HepG2 (cell line): ENCODE data around the gene SCGB1C1. TPM values are rescaled to one million over a fixed set of nuclear protein-coding genes. Genes with fewer than 3 reads are reported as not detected.

ENCODE experiments used
- ATAC-seq: fragments of 200-7000 bp; cut with Tn5 transposase; 3 replicates; pipeline ENCODE4 v1.9.1; 2020; ENCODE audit warnings: mild to moderate bottlenecking, moderate library complexity
- BruUV-seq: library from RNA; stranded (reverse); fragments of 400-500 nt; replicated peaks from 2 replicates; lab custom pipeline; 2021; lab: Mats Ljungman, UMichigan
- CTCF ChIA-PET: fragments of 300-600 bp; formaldehyde crosslinking; extraction: SDS; loops from one replicate; lab custom pipeline; 2021; ENCODE audit warnings: low total read pairs, inconsistent platforms, low intra/inter-chr PET ratio; lab: Yijun Ruan, JAX
- POLR2A ChIA-PET: fragments of 350-600 bp; sonication (Branson Sonifier 250); formaldehyde crosslinking; loops from one replicate; lab custom pipeline; 2020; ENCODE audit warnings: antibody characterized with exemption, inconsistent platforms; lab: Yijun Ruan, JAX
- DNase-seq: peaks from one replicate; pipeline ENCODE4 v3.0.0-alpha.2; 2015; ENCODE audit warnings: low spot score
- FAIRE-seq: peaks from 3 replicates; lab custom pipeline; 2011; peaks lifted over from hg19 to GRCh38; lab: Jason Lieb, UNC
- H2AFZ ChIP-seq: one replicate; pipeline ENCODE4 v1.6.1; 2011; ENCODE audit warnings: low read length, inconsistent platforms
- H3K27ac ChIP-seq: fragments of 300-600 bp; 3 replicates; pipeline ENCODE4 v1.8.0; 2011; ENCODE audit warnings: mixed run types, mild to moderate bottlenecking, mixed read lengths, low read length, inconsistent platforms; ENCODE audit not compliant: insufficient read depth; ENCODE audit errors: extremely low read length
- H3K27me3 ChIP-seq, 2 experiments: fragments of 200-600 bp in 1 of 2; 2 replicates in 1 of 2; 3 replicates in 1 of 2; pipeline versions ENCODE4 v1.6.0 to v1.8.0; 2011; ENCODE audit warnings: low read length in 2 of 2, mild to moderate bottlenecking in 2 of 2, moderate library complexity in 2 of 2, inconsistent platforms in 1 of 2; ENCODE audit not compliant: insufficient read depth in 2 of 2, control insufficient read depth in 1 of 2
- H3K36me3 ChIP-seq, 2 experiments: fragments of 200-600 bp in 1 of 2; replicated peaks in 1 of 2; 2 replicates in 1 of 2; 3 replicates in 1 of 2; pipeline versions ENCODE4 v1.5.1 to v1.8.0; 2011; ENCODE audit warnings: low read length in 2 of 2, inconsistent platforms in 1 of 2; ENCODE audit not compliant: insufficient read depth in 2 of 2, control insufficient read depth in 1 of 2
- H3K4me1 ChIP-seq: 2 replicates; pipeline ENCODE4 v1.5.1; 2012; ENCODE audit warnings: low read length, inconsistent platforms; ENCODE audit not compliant: insufficient read depth
- H3K4me2 ChIP-seq: 2 replicates; pipeline ENCODE4 v1.6.0; 2011; ENCODE audit warnings: low read depth, low read length, inconsistent platforms
- H3K4me3 ChIP-seq, 3 experiments: fragments of 200-600 bp in 1 of 3; sonication (generic), shearing (Covaris generic) in 1 of 3; replicated peaks in 1 of 3; 2 replicates each; pipeline ENCODE4 v1.5.1; 2011 to 2016; ENCODE audit warnings: low read length in 3 of 3, inconsistent platforms in 2 of 3, low read depth in 2 of 3, mild to moderate bottlenecking in 2 of 3, control low read depth in 1 of 3, mixed read lengths in 1 of 3; ENCODE audit not compliant: insufficient read depth in 1 of 3
- H3K79me2 ChIP-seq: one replicate; pipeline ENCODE4 v1.6.1; 2011; ENCODE audit warnings: low read length, inconsistent platforms; ENCODE audit not compliant: insufficient read depth
- H3K9ac ChIP-seq: 2 replicates; pipeline ENCODE4 v1.6.0; 2011; ENCODE audit warnings: mild to moderate bottlenecking, low read depth, low read length, inconsistent platforms; ENCODE audit not compliant: insufficient read depth
- H3K9me3 ChIP-seq: 2 replicates; pipeline ENCODE4 v1.5.1; 2012; ENCODE audit warnings: mild to moderate bottlenecking, low read length
- H4K20me1 ChIP-seq: 2 replicates; pipeline ENCODE4 v1.6.0; 2011; ENCODE audit warnings: inconsistent platforms, mild to moderate bottlenecking, low read length, moderate library complexity; ENCODE audit not compliant: insufficient read depth
- AGO2 ChIP-seq: fragments of 200-400 bp; formaldehyde crosslinking; optimal IDR thresholded peaks from 2 replicates; pipeline ENCODE3; 2017; ENCODE audit warnings: mild to moderate bottlenecking, low read depth, low read length, moderate library complexity
- CHD2 ChIP-seq: IDR thresholded peaks from 2 replicates; pipeline ENCODE4 v1.6.1; 2011; ENCODE audit warnings: low read depth, low read length, improper control_type of control experiment
- KDM4B ChIP-seq: sonication (generic); formaldehyde crosslinking; IDR thresholded peaks from 2 replicates; pipeline ENCODE4 v1.4.0; 2020; ENCODE audit warnings: missing genetic modification reagents
- NR2F6 ChIP-seq, 2 experiments: IDR thresholded peaks; 2 replicates each; pipeline ENCODE4 v1.6.1; 2016; ENCODE audit warnings: antibody characterized with exemption in 1 of 2, mild to moderate bottlenecking in 1 of 2
- POLR2G ChIP-seq: fragments of 200-400 bp; formaldehyde crosslinking; IDR thresholded peaks from 2 replicates; pipeline ENCODE4 v1.6.1; 2018; ENCODE audit warnings: mild to moderate bottlenecking, low read depth, low read length, moderate library complexity
- WGBS: methylation state at CpG from one replicate; pipeline ENCODE4 v1.1.6; 2017; ENCODE audit warnings: low lambda C conversion rate; 5-methylcytosine and 5-hydroxymethylcytosine counted together
- in situ Hi-C: cut with HindIII; loops from 2 replicates; pipeline ENCODE4 v1.10.0; 2017; ENCODE audit warnings: low pct_unique_long_range_greater_than_20kb; ENCODE audit not compliant: extremely low pct_ligation_motif_present
- intact Hi-C: fragments of 100-400 bp; cut with micrococcal nuclease; formaldehyde crosslinking; loops from one replicate; pipeline ENCODE4 v1.10.0; 2022; ENCODE audit not compliant: unreplicated experiment
- polyA plus RNA-seq, 8 experiments: library from polyadenylated mRNA; depleted of rRNA in 3 of 8; stranded (reverse) in 7 of 8; unstranded in 1 of 8; fragments of >200 nt; fragmentation: Illumina TruSeq in 4 of 8; extraction: Trizol in 4 of 8; gene quantifications; 2 replicates each; pipeline versions ENCODE4 v1.2.1 to v1.2.3, GENCODE V29; 2011 to 2016; ENCODE audit warnings: low read depth in 4 of 8, missing spikeins in 1 of 8, mixed read lengths in 1 of 8; ENCODE audit not compliant: insufficient read depth in 1 of 8
- total RNA-seq, 5 experiments: library from RNA; depleted of rRNA; stranded (reverse); fragments of >200 nt; fragmentation: Illumina TruSeq; extraction: Trizol; gene quantifications; 2 replicates each; pipeline ENCODE4 v1.2.3, GENCODE V29; 2016; ENCODE audit warnings: low read depth in 1 of 5
- TF ChIP-seq, protein P1 (sequence below): sonication (generic); formaldehyde crosslinking; IDR thresholded peaks from 2 replicates; pipeline ENCODE4 v1.9.0; 2021; ENCODE audit warnings: mild to moderate bottlenecking, missing genetic modification reagents
- TF ChIP-seq, protein P2 (sequence below): sonication (generic); formaldehyde crosslinking; IDR thresholded peaks from 2 replicates; pipeline ENCODE4 v1.5.1; 2020; ENCODE audit warnings: missing genetic modification reagents, mild to moderate bottlenecking, borderline replicate concordance

Gene SCGB1C1
- total and polyA plus RNA-seq, 2 of the 13 experiments (the other 11 are each of a cell fraction or from before 2014, with no cell fraction given) = not detected

DNA sequence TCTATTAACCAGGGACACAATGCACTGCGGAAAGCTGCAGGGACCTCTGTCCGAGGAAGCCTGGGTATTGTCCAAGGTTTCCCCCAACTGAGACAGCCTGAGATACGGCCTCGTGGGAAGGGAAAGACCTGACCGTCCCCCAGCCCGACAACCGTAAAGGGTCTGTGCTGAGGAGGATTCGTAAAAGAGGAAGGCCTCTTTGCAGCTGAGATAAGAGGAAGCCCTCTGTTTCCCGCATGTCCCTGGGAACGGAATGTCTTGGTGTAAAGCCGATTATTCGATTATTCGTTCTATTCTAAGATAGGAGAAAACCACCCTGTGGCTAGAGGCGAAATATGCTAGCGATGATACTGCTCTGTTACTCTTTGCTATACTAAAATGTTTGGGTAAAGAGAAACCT, 9.1 kb downstream of the SCGB1C1 start (continued):
- TF ChIP-seq, protein P1, sequence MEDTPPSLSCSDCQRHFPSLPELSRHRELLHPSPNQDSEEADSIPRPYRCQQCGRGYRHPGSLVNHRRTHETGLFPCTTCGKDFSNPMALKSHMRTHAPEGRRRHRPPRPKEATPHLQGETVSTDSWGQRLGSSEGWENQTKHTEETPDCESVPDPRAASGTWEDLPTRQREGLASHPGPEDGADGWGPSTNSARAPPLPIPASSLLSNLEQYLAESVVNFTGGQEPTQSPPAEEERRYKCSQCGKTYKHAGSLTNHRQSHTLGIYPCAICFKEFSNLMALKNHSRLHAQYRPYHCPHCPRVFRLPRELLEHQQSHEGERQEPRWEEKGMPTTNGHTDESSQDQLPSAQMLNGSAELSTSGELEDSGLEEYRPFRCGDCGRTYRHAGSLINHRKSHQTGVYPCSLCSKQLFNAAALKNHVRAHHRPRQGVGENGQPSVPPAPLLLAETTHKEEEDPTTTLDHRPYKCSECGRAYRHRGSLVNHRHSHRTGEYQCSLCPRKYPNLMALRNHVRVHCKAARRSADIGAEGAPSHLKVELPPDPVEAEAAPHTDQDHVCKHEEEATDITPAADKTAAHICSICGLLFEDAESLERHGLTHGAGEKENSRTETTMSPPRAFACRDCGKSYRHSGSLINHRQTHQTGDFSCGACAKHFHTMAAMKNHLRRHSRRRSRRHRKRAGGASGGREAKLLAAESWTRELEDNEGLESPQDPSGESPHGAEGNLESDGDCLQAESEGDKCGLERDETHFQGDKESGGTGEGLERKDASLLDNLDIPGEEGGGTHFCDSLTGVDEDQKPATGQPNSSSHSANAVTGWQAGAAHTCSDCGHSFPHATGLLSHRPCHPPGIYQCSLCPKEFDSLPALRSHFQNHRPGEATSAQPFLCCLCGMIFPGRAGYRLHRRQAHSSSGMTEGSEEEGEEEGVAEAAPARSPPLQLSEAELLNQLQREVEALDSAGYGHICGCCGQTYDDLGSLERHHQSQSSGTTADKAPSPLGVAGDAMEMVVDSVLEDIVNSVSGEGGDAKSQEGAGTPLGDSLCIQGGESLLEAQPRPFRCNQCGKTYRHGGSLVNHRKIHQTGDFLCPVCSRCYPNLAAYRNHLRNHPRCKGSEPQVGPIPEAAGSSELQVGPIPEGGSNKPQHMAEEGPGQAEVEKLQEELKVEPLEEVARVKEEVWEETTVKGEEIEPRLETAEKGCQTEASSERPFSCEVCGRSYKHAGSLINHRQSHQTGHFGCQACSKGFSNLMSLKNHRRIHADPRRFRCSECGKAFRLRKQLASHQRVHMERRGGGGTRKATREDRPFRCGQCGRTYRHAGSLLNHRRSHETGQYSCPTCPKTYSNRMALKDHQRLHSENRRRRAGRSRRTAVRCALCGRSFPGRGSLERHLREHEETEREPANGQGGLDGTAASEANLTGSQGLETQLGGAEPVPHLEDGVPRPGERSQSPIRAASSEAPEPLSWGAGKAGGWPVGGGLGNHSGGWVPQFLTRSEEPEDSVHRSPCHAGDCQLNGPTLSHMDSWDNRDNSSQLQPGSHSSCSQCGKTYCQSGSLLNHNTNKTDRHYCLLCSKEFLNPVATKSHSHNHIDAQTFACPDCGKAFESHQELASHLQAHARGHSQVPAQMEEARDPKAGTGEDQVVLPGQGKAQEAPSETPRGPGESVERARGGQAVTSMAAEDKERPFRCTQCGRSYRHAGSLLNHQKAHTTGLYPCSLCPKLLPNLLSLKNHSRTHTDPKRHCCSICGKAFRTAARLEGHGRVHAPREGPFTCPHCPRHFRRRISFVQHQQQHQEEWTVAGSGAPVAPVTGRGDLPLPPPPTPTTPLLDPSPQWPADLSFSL (CRISPR knock-in tag) = no peak
- TF ChIP-seq NR2F6 (IDR thresholded peaks at IDR 0.05) (no peak), NR2F6 (CRISPR knock-in tag; IDR thresholded peaks at IDR 0.05) (no peak), CHD2 (no peak)
- TF ChIP-seq, protein P2, sequence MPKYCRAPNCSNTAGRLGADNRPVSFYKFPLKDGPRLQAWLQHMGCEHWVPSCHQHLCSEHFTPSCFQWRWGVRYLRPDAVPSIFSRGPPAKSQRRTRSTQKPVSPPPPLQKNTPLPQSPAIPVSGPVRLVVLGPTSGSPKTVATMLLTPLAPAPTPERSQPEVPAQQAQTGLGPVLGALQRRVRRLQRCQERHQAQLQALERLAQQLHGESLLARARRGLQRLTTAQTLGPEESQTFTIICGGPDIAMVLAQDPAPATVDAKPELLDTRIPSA (CRISPR knock-in tag) = no peak

DNA sequence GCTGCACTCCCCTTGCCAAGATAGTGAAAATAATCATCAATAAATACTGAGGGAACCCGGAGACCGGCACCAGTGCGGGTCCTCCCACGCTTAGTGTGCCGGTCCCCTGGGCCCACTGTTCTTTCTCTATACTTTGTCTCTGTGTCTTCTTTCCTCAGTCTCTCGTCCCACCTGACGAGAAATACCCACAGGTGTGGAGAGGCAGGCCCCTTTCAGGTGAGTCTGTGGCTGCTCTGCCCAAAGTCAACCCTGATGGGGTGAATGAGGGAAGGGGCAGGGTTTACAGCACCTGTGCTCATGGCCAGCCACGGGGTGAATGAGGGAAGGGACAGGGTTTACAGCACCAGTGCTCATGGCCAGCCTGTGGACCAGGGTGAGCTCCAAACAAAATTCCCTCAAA, 9.6 kb downstream of the SCGB1C1 start:
- no peak for DNase-seq
- Histone ChIP-seq H3K27me3 (no peaks in the 10 kb centered on the region; a peak in 1 of 5 replicates), H3K4me1 (peaks cover 23% of the 10 kb centered on the region), H3K9me3 (no peaks in the 10 kb centered on the region), H4K20me1 (peaks cover 7% of the 10 kb centered on the region; the same call in 1 of the 2 replicates), H3K27ac (no peak overlapping the region), H3K4me3 (no peak overlapping the region), H3K79me2 (peaks cover 20% of the 10 kb centered on the region), H3K9ac (no peak overlapping the region), H3K36me3 (peaks cover 3 to 23% of the 10 kb centered on the region in 2 experiments; a peak in 4 of 5 replicates), H2AFZ (no peak overlapping the region), H3K4me2 (no peak overlapping the region)
- FAIRE-seq = no peak
- intact Hi-C loops (no loop called here), in situ Hi-C loops (no loop called here)
- TF ChIP-seq AGO2 (peak; percentile 65), POLR2G (0 out of 2 replicates have a peak, but pooled peaks have one; percentile 34), KDM4B (CRISPR knock-in tag) (no peak)
- no TSS peak for BruUV-seq
- no peak for ATAC-seq
- ChIA-PET CTCF (no interaction called here), POLR2A (no interaction called here)
- 84% methylated on average over 8 of the region's 8 CpGs for WGBS
